Adrenal gland (tissue), 12 donors: ENCODE data around the gene PRSS21. TPM values are rescaled to one million over a fixed set of nuclear protein-coding genes. Genes with fewer than 3 reads are reported as not detected.

Source experiments
- DNase-seq, 7 donors: peaks; one replicate each; pipeline ENCODE4 v3.0.0-alpha.2; 2019 to 2020
- H3K27ac ChIP-seq, 5 donors: fragments of 200-600 bp; sonication (generic) in 4 of 5; 1 replicate in 3 of 5; 2 replicates in 2 of 5; pipeline versions ENCODE4 v1.5.1 to v1.8.0; 2016 to 2020; ENCODE audit warnings: mild to moderate bottlenecking in 1 of 5
- H3K27me3 ChIP-seq: fragments of 200-600 bp; 2 replicates; pipeline ENCODE4 v1.8.0; 2021
- H3K36me3 ChIP-seq, 2 donors: fragments of 200-600 bp; replicated peaks in 1 of 2; 1 replicate in 1 of 2; 2 replicates in 1 of 2; pipeline versions ENCODE4 v1.5.1 to v1.8.0; 2018 to 2022
- H3K4me1 ChIP-seq, 2 donors: fragments of 200-600 bp; replicated peaks in 1 of 2; 1 replicate in 1 of 2; 2 replicates in 1 of 2; pipeline versions ENCODE4 v1.5.1 to v1.8.0; 2018 to 2021
- H3K4me3 ChIP-seq, 4 donors: fragments of 200-600 bp; sonication (generic) in 3 of 4; one replicate each; pipeline ENCODE4 v1.5.1; 2016 to 2018
- H3K9me3 ChIP-seq, 3 donors: fragments of 200-600 bp; sonication (generic) in 1 of 3; replicated peaks in 1 of 3; 1 replicate in 2 of 3; 2 replicates in 1 of 3; pipeline versions ENCODE4 v1.5.1 to v1.8.0; 2016 to 2021
- CTCF ChIP-seq, 6 experiments: fragments of 450-650 bp in 4 of 6; fragments of 200-600 bp in 2 of 6; sonication (generic) in 1 of 6; IDR thresholded peaks; 1 replicate in 5 of 6; 2 replicates in 1 of 6; pipeline versions ENCODE4 v1.5.1 to v1.8.0; 2016 to 2021; ENCODE audit warnings: antibody characterized with exemption in 6 of 6, mild to moderate bottlenecking in 2 of 6, moderate library complexity in 1 of 6
- POLR2A ChIP-seq, 2 donors: fragments of 450-650 bp; IDR thresholded peaks; one replicate each; pipeline ENCODE4 v1.6.1; 2017; ENCODE audit warnings: antibody characterized with exemption in 2 of 2, mild to moderate bottlenecking in 2 of 2, moderate library complexity in 1 of 2
- WGBS, 4 donors: extraction: QIAGEN DNeasy Blood & Tissue Kit in 2 of 4; methylation state at CpG; one replicate each; pipeline versions ENCODE4 v1.1.5 to v1.1.7; 2013 to 2017; 5-methylcytosine and 5-hydroxymethylcytosine counted together
- intact Hi-C, 2 donors: fragments of 100-400 bp; cut with DNase I; formaldehyde crosslinking; loops; one replicate each; pipeline versions ENCODE4 v1.14.1 to v1.15.0; 2022 to 2023
- polyA plus RNA-seq, 3 donors: library from polyadenylated mRNA; stranded (reverse); fragments of 200-250 nt in 2 of 3; fragments of 350-450 nt in 1 of 3; fragmentation: Illumina TruSeq in 1 of 3; extraction: RNeasy Lipid Tissue Mini Kit (QIAGEN cat#74804) in 1 of 3; gene quantifications; one replicate each; pipeline ENCODE4 v1.2.3, GENCODE V29; 2013 to 2014
- total RNA-seq, 9 donors: library from RNA; depleted of rRNA in 4 of 9; stranded (reverse); fragments of >200 nt in 4 of 9; fragments of 120-200 nt in 1 of 9; fragmentation: NEBNext Ultra II Directional in 1 of 9; extraction: Animal tissue kit (Norgen Biotek cat#: 25700) in 1 of 9; gene quantifications; one replicate each; pipeline versions ENCODE4 v1.1.0 to v1.2.4, GENCODE V29; 2013 to 2023
- donor health status: healthy with polysubstance abuse.
- donor health status: Bipolar disorder and iron deficiency.
- donor health status: DM: yes; HTN: yes; CAD: no.
- donor health status: DM: no; HTN: no; CAD: no.
- donor health status: DM: no; HTN: no; CAD: no.
- donor health status: DM: yes; HTN: yes; CAD: no.

PRSS21 gene
- total and polyA plus RNA-seq, 12 donors: 0.20 to 2.6 (median 0.85) TPM; not detected in 6

- intact Hi-C loops: no loop called here
- Histone ChIP-seq H3K27ac (no peak overlapping the region), H3K4me1 (no peaks in the 10 kb centered on the region), H3K9me3 (no peaks in the 10 kb centered on the region), H3K27me3 (peaks cover 8% of the 10 kb centered on the region), H3K4me3 (no peak overlapping the region), H3K36me3 (no peaks in the 10 kb centered on the region)
- TF ChIP-seq CTCF (IDR thresholded peaks at IDR 0.05) (no peak), POLR2A (IDR thresholded peaks at IDR 0.05) (no peak)
- no peak for DNase-seq
- 74 to 80% (median 78%) methylated on average over 16 of the region's 16 CpGs for WGBS, 4 donors
These were observed 32.1 kb downstream of the PRSS21 start for GRCh38 chr16:2848933-2849725.

- H3K36me3 ChIP-seq: no peaks in the 10 kb centered on the region
- TF ChIP-seq CTCF (IDR thresholded peaks at IDR 0.05): no peak
- no peak for TF ChIP-seq POLR2A (IDR thresholded peaks at IDR 0.05)
- no peaks in the 10 kb centered on the region for H3K9me3 ChIP-seq
- intact Hi-C loops: no loop called here
- no peak for DNase-seq
- H3K4me1 ChIP-seq: no peaks in the 10 kb centered on the region
- no peak overlapping the region for H3K4me3 ChIP-seq
- no peak overlapping the region for H3K27ac ChIP-seq
- peaks cover 8% of the 10 kb centered on the region for H3K27me3 ChIP-seq
- 75 to 95% (median 89%) methylated on average over 7 to 16 of the region's 16 CpGs for WGBS, 4 donors
These were observed 35.1 kb downstream of the PRSS21 start for GRCh38 chr16:2852003-2852730.

- Histone ChIP-seq H3K27ac (no peak overlapping the region), H3K4me1 (no peaks in the 10 kb centered on the region), H3K27me3 (peaks cover 10% of the 10 kb centered on the region), H3K4me3 (no peak overlapping the region), H3K9me3 (no peaks in the 10 kb centered on the region), H3K36me3 (no peaks in the 10 kb centered on the region)
- no peak for DNase-seq
- 38 to 67% (median 41%) methylated on average over 35 to 56 of the region's 56 CpGs for WGBS, 4 donors
- intact Hi-C loops: no loop called here
- TF ChIP-seq POLR2A (IDR thresholded peaks at IDR 0.05) (no peak), CTCF (IDR thresholded peaks at IDR 0.05) (no peak)
These were observed 35.9 kb downstream of the PRSS21 start for GRCh38 chr16:2852731-2853507.

- TF ChIP-seq POLR2A (IDR thresholded peaks at IDR 0.05) (no peak), CTCF (IDR thresholded peaks at IDR 0.05) (no peak)
- no peak for DNase-seq
These were observed 36.6 kb downstream of the PRSS21 start for GRCh38 chr16:2853531-2854073.

More at GRCh38 chr16:2853531-2854073, 36.6 kb downstream of the PRSS21 start:
- no peaks in the 10 kb centered on the region for H3K4me1 ChIP-seq
- peaks cover 16% of the 10 kb centered on the region for H3K27me3 ChIP-seq
- intact Hi-C loops: no loop called here
- H3K9me3 ChIP-seq: no peaks in the 10 kb centered on the region
- H3K36me3 ChIP-seq: no peaks in the 10 kb centered on the region
- 70 to 86% (median 75%) methylated on average over 12 to 18 of the region's 18 CpGs for WGBS, 4 donors
- no peak overlapping the region for H3K27ac ChIP-seq
- no peak overlapping the region for H3K4me3 ChIP-seq
